CD4-positive, alpha-beta T cell treated with Interleukin-17A for 4 hours (primary cell): ENCODE measurements around the gene HAND2.

Experiments
- DNase-seq: peaks from one replicate; pipeline ENCODE4 v3.0.0-alpha.2; 2020; ENCODE audit warnings: mixed read lengths

Gene HAND2

DNA sequence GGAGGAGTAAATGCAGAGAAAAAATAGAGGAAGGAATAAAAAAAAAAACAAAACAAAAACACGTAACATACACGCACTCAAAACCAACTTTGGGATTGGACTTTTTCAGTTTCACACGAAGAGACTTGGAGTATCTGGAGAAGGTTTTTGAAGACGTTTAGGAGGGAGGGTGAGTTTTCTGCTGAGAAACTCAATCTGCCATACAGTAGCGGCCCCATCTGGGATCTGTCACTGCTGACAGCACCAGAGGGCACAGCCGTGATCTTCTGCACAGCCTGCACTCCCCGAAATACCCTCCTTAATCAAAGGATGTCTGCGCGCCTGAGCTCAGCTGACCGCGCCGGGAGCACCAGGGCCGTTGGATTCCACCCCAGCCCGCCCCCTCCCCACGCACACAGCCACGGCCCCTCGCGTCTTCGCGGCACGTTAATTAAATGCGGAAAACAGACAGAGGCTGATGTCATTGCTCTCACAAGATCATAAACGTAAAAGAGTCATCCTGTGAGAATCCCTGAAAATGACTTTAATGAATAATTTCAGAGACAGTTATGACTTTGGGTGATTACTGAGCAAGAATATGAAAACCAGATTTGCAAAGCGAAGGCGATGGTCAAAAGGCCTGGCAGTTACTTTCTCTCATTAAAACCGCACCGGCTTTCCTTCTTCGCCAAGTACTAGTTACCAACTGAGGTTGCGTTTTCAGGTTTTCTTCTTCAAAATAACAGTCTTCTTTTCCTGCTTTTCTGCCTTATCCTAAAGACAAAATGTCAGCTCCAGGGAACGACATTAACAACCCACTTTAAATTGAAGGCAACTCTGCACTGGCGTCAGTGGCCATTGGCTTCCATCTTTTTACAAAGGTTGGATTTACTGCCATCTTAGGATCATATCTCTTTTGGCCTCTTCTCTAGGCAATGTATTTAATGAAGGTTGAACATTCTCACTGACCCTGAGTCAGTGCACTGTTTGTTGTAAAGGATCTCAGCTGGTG is 10.6 kb downstream of the HAND2 start:
- DNase-seq: no peak

DNA sequence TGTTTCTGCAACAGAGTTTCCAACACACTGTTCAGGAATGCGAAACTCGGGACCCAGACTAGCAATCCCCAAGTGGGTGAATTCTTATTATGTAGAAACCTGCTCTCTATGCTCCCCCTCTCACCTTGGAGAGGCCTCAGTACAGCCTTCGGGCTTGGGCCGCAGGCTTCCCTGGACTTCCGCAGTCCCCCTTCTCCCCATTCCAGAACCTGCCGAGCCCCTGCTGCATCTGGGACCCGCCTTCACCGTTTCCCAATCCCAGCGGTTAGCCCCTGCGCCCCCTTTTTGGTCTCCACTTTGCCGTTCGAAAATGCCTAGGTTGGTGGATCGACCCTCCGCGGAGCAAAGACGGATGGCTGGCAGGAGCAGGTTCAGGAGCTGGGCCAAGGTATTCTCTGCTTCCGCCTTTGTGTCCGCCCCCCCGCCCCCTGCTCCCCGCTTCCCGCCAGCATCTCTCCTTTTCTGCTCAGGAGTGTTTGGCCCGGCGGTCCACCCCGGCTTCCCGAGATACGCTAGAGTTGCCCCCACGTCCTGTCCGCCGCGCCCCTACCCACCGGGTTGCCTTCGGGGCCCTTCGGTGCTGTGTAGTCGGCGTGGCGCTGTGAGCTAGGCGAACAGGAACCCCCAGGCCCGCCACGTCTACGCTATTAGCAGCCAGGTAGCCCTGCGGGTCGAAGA is 11.5 kb downstream of the HAND2 start:
- DNase-seq: no peak

DNA sequence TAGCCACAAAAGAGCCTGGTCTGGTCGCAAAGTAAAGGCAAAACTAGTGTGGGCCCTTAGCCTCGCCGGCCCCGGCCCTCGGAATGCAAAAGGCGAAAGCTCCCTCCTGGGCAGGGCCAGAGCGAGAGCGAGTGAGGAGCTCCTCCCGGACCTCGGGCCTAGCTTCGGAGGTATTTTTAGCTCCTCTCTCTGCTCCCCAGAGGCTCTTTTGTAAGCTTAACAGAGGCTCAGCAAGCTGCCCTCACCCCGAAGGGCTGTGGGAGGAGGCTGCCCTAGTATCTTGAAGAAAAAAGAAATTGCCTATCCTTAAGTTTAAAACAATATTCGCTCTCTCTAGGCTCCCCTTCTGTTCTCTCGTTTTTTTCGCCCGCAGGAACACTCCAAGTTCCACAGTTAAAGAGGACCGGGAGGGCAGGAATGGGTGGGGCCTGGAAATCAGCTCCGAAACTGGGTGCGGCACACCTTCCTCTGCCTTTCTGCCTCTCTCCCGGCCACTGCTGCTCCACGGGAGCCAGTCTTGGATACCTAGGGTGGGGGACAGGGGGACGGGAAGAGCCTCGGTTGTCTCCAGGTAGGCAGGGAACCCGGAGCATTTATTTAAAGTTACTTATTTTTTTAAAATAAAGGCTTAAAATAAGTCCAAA is 12.1 kb downstream of the HAND2 start:
- DNase-seq: no peak

DNA sequence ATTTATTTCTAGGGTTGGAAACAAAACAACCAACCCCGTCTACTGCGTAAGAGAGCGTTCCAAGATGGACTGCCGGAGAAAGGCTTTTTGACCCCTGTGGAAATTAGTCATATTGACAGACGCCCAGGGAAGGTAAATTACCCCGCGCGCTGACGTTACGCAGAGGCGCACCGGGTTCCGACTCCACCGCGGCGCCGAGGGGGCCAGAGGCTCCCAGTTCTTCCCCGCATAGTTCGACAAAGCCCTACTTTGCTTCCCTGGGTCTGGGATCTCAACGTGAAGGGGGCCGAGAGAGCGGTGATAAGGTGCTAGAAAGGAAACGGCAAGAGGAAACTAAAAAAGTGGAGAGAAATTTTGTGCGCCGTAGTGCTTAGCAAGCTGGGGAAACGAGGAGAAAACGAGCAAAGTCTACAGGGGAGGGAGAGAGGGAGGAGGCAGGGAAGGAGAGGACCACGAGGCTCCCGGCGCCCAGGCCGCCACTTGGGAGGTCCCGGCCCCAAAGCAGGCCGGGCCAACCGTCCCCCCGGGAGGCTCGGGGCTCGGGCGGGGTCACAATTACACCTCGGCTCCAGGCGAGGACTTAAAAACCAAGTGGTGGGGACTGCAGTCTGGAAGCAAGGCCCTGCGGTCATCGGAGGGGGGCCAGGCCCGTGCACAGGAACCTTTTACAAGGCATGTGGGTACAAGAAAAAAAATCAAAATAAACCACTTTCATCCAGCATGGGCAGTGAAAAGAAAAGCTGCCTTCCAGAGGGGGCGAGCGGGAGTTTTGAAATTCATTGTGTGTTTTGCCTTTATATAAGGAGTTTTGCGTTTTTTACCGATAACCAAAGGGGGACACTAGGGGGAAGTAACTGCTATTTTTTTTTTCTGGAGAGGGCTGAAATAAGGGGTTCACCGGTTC is 13.2 kb downstream of the HAND2 start:
- DNase-seq: no peak

DNA sequence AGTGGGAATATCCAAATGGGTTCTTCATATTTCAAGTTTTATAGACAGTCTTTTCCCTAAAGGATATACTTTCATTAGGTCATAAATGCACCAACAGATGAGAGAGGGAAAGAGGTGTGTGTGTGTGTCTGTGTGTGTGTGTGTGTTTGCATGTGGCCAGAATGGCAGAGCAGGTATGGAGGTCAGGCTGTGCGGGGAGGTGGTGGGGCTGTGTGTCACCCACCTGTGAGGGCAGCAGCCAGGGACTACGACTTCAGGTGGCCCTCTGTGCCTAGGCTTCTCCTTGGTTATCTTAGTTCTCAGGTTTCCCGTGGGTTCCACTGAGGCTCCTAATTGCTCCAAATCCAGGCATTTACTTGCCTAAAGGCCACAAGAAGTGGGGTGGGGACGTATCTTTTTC is 14.6 kb downstream of the HAND2 start:
- no peak for DNase-seq

DNA sequence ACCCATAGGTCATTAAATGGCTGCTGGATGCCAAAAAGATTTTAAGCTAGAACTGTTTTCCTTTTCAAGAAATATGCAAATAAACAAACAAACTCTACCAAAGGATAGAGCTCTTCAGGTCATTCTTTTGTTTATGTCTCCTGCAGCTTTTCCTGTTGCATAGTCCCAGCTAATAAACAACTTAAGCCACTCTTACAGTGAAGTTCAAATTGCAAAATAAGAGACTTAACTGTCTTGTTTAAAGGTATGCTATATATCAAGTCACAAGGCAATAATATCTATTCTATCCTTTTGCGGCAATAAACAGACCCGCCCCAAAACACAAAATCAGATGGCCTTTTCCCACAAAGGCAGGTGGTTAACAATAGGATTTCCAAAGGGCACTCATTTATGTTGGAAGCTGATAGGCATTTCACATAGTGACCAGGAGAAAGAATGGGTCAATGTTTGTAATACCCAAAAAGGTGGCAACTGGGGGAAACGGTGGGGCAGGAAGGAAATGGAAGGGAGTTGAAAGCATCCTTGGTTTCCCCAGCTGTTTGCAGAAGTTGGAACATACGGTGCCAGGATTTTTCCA is 15.3 kb downstream of the HAND2 start:
- DNase-seq: no peak

DNA sequence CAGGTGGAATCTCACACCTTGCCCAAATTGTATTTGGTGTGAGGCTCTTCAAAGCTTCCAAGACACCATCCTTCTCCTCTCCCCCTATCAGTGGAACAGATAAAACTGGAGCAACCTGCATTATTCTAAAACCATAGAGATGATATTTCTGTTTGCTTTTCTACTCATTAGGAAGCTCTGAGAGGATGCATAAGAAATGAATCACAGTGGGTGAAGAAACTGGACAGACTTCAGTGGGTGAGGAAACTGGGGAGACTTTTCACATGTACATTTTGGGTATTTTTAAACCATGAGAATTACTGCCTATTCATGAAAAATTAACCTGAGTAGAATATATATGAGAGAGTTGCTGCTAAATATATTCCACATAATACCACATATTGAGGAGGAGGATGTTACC is 16.4 kb downstream of the HAND2 start:
- DNase-seq: no peak

DNA sequence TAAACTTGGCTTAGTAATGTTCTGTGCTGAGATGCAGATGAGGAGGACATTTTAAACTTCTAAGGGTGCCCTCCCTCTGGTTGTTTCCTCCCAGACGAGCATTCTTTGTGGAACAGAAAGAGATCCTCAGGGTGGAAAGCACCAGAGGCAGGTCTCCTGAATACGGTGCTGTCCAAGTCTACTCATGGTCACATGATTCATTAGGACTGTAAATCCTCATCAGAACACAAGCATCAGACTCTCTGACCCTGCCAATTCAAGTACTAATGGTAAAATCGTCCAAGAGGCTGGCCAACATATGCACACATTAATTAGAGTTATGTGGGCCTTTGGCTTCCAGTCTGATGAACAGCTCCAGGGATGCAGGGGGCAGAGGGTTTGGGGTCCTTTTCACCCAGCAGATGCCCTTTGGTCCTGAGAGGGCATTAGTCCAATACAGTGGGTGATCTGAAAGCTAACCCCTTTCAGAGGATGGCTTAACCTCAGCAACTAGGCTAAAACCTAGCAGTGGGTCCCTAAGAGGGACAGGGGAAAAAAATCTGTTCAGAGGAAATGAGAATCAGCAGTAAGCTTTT is 18.2 kb downstream of the HAND2 start:
- DNase-seq: no peak

DNA sequence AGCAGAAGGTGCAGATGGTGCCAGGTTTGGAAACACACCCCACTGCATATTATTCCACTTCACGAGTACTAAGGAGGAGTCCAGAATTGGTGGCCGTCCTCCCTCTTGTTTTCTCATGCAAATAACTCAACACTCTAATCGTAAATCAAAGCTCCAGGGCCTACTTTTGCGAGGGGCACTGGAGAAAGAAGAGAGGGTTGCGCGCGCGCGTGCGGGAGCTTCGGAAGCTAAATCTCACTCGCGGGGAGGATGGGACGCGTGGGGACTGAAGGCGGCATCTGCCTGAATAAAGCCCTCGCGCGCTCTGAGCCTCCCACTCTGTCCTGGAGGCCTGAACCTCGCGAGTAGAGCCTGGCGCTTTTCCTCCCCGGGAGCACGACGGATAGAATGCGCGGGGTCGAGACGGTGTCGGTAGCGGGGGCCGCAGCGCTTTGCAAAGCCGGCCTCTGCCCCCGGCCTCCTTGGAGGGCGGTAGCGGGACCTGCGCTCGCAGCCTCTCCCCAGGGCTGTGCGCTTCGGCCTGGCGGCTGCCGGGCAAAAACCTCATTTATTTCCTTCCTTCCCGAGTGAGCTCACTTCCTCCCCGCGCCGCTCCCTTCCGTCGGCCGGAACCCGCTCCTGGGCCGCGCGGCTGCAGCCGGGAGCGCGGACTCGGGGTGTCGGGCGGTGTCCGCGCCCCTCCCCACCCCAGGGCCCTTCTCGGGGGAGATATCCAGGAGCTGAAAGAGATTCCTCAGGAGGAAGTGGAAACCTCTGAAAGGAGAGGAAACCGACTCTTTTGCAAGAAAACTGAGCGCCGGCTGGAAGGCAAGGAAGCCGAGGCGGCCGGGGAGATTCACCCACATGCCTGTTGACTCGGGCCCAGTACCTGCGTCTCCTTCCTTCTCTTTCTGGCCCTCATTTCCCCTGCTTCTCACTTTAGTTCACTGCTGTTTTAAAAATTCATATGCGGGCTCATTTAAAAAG is 20.7 kb downstream of the HAND2 start:
- peak; percentile 31 for DNase-seq

DNA sequence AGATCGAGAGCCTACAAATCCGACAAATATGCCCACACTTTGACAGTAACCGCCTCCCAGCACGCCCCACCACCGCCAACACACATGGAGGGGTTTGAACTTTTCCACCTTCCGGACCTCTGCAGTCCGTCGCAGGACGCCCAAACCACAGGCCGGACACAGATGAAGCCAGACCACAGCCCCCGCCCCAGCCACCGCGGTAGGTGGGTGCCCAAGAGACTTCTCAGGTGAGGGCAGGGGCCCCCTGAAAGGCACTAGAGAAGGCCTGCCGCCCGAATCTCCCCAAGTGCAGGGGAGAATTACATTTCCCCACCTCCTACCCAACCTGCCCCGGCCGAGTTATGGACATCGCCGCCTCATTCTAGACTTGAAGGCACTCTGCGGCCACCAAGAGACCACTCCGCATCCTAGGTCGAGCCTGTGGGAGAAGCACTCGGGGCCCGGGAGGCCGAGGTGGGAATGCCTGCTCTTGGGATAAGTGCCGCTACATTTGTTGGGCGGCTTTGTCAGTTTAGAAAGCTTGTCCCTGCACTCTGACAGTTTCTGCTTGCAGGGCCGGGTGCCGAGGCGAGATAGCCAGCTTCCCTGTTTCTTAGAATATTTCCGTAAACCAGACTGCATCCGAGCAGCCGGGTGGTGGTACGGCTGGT is 21.5 kb downstream of the HAND2 start:
- DNase-seq: no peak

DNA sequence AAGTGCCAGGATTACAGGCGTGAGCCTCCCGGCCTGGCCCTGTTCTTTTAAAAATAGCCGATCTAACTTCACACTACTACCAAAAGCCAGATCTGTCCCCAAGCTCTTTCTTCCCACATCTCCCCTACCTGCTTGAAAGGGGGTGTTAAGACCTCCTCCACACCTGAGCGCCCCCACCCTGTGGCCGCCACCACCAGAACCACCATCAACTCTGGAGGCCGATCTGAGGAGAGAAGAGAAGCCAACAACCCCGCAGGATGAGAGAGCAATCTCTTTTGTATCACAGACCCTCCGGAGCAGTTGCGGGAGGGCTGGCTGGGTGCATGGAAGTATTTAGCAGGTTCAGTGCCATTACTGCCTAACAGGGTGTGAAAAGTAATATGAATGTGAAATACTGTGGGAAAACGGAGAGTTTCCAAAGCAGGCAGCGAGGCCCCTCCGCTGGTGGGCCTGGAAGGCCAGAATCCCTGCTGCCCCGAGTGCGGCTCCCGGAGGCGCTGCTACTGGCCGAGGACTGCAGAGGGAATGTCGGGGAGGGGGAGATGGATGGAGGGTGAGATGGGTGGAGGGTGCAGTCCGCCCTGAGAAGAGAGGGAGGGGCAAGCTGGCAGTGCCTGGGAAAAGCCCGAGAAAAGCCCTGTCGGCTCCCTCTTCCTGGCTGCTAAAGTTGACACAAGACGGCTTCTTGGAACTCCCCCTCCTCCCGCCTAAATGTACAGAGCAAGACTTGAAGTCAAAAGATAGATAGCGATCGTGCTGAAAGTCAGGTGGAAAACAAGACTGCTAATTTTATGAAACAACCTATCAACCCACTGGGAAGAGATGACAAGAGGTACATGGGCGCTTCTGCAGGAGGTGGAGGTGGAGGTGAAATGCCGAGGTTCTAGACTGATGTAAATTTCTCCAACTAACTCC is 22.3 kb downstream of the HAND2 start:
- DNase-seq: no peak

DNA sequence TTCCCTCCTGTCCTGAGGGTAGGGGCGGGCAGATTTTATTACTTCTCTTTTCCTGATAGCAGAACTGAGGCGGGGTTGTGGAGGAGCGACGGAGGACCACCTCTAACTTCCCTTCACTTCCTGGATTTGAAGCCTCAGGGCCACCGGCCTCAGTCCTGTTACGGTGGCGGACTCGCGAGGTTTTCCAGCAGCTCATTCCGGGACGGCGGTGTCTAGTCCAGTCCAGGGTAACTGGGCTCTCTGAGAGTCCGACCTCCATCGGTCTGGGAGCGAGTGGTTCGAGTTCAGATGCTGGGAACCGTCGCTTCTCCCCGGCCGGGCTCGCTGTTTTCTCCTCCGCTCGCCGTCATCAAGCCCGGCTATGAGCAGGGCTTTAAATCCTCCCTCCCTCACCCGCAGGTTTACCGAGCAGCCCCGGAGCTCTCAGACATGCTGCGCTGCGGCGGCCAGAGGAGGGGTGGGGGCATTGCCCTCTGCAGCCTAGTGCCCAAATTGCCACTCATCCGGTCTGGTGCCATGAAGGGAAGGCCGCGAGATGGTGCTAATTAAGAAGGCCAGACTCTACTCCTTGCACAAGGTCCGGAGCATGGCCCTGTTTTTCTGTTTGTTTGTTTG is 23.3 kb downstream of the HAND2 start:
- no peak for DNase-seq

DNA sequence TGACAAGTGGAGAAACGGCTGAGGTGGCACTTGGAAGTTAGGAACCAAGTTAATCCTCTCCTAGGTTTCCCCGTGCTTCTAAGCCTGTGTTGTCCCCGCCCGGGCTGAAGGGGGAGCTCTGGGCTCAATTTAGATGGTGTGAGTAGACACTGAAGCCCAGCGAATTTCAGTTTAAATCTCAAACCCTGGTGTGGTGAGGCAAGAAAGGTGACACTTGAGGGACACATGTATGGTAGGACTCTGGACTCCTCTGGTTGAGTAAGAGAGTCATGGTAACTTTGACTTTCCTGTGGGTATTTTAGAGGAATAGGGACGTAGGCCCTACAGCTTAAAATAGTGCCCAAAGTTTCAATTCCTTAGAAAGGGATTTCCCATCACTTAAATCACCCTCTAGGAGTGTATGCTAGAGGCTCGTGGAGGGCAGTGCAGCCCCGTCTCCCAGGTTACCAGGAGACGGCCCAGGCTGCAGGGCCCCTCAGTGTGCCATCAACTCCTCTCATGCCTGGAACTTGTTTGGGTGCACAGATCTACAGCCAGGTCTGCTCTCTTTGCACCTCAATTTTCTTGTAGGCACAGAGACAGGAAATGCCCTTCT is 24.0 kb downstream of the HAND2 start:
- peak; percentile 59 for DNase-seq

DNA sequence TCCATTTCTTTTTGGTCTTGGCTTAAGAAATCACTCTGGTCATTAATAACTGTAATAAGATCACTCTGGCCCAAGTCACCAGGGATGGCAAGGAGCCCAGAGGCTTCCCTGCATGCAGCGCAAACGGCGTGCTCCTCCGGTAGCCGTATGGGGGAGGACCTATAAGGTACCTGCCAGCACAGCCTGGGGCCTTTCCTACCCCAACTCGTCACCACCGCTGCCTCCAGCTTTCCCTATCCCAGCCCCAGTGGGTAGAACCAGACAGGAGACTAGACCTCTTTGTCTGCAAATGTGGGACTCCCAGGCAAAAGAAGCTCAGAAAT is 25.9 kb downstream of the HAND2 start:
- no peak for DNase-seq

DNA sequence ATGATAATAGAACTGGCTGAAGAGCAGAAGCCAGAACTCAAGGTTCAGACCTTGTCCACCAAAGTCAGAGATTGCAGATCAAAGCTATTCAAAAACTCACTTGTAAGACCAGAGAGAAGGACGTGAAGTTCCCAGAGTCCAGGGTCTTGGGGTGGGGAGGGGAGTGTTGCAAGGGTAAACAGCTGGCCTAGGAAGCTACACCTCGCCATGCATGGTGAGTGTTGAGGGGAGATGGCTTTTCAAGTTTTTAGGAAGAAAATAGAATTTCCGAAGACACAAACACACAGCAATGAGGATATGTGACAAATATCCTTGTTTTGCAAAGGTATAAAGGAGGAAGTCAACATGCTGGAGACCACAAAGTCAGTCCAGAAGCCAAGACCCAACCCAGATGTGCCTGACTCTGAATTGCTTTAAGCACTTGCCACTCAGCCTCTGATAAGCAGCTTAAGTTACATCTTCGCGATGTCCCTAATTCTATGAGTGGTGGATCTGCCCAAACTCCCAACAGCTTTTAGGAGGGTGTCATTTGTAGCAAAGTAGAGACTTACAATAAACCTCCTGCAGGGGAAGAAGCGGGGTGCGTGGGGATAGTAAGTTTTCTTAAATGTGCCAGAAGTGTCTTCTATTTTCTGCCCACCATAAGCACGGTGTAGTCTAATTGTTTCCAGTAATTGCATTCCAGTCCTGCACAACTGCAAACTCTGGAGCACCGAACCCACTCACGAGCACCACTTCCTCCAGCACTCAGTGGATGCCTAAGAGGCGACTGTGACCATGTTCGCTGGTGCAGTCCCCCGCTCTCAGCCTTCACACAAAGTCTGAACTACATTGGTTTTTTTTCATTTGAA is 26.5 kb downstream of the HAND2 start:
- no peak for DNase-seq

DNA sequence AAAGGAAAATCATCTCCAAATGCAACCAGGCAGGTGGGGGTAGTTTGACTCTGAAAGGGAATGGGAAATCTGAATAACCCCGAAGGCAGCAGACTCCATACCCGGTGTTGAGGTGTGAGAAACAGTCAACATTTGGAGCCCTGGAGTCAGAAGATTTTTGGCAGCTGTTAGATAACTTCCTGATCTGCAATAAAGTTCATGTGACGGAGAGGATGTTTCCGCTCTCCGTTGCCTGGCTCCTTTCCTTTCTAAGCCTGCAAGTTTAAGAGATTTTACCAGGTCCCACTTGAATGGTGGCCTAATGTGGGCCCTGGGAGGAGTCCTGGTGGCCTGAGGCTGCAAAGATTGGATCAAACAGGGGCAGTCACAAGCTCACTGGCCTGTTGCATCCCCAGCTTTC is 27.7 kb downstream of the HAND2 start:
- DNase-seq: no peak

DNA sequence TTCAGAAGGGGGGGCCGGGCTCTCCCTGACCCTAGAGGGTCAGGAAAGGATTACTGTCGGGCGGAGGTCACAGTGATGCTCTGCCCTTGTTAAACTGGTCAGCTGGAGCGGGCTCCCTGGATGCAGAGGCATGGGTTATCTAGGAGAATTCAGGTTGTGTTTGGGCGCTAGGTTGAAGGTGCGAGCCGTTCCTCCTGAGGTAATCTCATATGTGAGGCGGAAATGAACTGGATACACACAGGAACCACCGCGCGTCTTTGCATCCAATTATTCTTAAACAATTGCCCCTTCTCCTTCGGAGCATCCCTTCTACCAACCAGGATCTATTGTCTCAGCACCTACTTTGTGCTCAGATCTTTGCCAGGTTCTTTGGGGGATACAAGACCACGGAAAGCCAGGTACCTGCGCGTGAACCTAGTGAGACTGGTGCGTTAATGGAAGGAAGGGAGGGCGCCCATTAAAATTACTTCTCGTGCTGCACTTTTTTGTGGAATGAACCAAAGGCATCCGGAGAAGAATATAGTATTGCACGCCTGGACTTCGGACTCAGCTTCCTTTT is 28.4 kb downstream of the HAND2 start:
- DNase-seq: no peak
